GM19372 (cell line): ENCODE measurements around the gene RAC3.

ENCODE experiments used
- ATAC-seq: cut with Tn5 transposase; IDR thresholded peaks from one replicate; pipeline ENCODE4 v1.9.1; 2021; ENCODE audit warnings: mild to moderate bottlenecking, low read depth, moderate library complexity; ENCODE audit not compliant: unreplicated experiment

Gene RAC3

DNA sequence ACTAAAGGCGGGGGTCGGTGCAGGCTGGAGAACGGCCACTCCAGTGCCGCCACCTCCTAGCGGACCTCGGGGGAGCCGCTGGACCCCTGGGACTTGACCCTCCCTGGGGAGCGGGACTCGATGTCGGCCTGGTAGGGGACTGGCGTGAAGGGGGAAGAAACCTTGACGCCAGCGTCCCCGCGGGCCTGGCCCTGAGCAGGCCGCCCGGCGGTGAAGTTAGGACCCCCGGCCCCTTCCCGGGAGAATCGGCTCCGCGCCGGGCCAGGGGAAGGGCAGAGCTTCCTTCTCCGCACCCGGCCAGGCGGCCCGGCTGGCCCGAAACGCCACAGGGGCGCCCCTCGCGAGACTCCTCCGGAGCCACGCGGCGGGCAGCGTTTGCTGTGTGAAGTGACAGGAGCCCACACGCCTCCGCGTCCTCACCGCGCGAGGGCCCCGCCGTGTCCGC is 33.7 kb downstream of the RAC3 start:
- peak; percentile 22 for ATAC-seq

DNA sequence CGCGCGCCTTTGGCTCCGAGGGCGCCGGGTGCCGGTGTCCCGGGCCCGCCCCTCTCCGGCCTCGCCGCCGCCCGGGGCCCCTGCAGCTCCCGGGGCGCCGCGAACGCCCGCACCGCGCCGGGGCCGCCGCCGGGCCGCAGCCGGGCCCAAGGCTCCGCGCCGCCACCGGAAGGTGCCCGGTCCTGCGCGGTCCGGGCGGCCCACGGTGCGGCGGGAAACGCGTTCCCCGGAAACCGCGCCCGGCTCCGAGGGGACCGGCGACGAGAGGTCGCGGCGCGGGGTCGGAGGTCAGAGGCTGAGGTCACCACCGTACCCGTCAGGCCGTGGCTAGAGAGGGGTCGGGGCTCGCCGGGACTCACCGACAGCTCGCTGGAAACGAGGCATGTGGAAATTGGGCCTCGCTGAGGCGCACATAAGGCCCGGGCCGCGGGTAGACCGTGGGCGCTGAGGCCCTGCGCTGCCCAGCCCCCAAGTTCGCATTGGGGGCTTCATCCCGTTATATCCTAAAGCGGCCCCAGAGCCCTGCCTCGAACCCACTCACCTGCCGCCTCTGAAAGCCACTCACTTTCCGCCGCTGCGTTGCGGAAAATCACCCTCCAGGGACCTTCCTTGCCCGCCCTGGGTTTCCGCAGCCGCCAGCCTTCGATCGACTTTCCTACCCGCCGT is 34.3 kb downstream of the RAC3 start, which contains the start of gene DUS1L:
Gene DUS1L, minus strand, starts transcription at position 167 of the 666 bp plus-strand sequence. CDS start 745 bp downstream, outside the sequence.
- peak; percentile 74 for ATAC-seq

DNA sequence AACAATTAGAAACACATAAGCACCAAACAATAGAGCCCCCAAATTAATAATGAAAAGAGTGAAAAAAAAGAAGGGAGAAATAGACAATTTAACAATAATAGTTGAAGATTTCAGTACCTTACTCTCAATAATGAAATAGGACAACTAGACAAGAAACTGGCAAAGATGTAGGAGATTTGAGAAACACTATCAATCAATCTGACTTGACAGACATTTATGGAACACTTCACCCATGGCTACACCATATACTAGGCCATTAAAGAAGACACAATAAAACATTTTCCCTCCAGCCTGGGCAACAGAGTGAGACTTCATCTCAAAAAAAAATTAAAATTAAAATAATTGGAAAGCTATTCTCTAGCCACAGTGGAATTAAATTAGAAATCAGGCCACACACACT is 39.1 kb downstream of the RAC3 start:
- ATAC-seq, result no peak

DNA sequence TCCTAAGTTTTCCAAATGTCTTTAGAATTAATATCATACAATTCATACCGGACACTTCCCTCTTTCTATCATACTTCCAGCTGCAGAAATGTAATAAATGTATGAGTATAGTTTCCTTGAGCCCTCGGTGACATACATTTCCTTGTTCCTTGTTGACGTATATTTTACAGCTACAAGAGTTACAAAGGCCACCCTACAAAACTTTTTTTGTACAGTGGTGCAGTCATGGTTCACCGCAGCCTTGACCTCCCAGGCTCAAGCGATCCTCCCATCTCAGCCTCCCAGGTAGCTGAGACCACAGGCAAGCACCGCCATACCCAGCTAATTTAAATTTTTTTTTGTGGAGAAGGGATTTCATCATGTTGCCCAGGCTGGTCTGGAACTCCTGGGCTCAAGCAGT is 41.3 kb downstream of the RAC3 start:
- ATAC-seq, result no peak

DNA sequence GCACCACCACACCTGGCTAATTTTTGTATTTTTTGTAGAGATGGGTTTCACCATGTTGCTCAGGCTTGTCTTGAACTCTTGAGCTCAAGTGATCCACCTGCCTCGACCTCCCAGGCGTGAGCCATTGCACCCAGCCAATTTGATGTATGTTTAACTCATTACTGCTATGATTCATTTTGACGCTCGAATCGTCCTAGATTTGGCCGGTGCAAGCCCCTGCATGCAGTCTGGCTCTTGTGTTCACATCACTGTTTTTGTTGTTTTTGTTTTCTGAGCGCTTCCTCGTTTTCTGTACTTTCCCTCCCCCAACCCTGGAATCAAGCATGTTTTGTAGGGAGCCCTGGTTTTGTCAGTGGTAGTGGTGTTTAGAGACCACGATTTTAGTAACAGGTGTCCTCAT is 42.0 kb downstream of the RAC3 start:
- no peak for ATAC-seq

DNA sequence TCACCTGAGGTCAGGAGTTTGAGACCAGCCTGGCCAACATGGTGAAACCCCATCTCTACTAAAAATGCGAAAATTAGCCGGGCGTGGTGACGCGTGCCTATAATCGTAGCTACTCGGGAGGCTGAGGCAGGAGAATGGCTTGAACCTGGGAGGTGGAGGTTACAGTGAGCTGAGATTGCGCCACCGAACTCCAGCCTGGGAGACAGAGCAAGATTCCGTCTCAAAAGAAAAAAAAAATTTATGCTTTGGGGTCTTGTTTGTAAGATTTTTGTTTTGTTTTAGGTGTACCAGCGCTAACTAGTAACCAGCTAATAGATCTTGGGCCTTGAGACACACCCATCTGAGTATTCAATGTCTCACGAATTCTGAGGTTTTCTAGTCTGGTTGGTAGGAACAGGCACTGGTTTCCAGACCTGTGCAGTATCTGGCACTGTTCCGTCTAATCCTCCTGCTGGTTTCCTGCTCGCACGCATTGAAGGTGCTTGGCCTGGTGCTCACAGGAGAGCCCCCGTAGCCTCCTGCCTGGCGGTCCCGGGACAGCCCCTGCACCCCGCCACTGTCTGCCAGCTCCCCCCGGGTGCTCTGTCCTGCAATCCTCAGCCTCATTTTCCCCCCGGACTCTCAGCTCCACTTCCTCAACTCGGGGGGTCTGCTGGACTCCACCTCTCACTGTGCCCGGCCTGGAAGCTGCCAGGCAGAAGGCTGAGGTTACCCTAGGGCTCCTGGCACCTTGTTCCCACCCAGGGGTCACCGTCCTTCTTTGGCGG is 44.7 kb downstream of the RAC3 start:
- no peak for ATAC-seq

DNA sequence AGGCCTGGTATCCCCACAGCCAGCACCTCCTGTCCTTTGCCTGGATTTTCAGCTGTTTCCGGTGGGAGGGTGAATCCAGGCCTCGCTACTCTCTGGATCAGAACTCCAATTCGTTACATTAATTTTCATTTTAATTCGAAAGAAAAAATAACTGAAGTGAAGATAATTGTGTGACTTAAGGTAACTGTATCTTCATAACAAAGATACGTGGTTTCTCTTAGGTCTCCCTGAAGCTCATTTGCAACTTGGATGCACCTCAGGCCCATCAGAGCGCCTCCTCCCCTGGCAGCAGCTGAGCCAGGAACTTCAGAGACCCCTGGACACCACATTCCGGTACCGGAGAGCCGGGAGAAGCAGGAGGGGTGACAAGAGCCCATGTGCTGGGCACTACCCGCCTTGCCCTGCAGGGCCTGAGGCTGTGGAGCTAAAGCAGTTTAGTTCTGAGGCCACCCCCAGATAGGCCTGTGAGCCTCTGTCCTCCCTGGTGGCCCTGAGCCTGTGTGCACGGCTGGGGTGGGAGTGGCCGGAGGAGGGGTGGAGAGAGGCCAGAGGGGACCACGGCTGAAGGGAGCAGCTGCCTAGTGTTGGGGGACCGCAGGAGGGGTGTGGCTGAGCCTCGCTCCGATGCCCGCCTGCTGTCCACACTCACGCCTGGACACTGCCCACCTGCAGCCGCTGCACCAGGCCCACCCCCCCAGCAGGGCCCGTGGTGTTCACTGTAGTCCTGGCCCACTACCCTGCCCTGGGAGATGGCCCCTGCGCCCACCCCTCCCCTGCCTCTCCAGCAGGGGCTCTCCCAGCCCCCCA is 45.5 kb downstream of the RAC3 start:
- no peak for ATAC-seq

DNA sequence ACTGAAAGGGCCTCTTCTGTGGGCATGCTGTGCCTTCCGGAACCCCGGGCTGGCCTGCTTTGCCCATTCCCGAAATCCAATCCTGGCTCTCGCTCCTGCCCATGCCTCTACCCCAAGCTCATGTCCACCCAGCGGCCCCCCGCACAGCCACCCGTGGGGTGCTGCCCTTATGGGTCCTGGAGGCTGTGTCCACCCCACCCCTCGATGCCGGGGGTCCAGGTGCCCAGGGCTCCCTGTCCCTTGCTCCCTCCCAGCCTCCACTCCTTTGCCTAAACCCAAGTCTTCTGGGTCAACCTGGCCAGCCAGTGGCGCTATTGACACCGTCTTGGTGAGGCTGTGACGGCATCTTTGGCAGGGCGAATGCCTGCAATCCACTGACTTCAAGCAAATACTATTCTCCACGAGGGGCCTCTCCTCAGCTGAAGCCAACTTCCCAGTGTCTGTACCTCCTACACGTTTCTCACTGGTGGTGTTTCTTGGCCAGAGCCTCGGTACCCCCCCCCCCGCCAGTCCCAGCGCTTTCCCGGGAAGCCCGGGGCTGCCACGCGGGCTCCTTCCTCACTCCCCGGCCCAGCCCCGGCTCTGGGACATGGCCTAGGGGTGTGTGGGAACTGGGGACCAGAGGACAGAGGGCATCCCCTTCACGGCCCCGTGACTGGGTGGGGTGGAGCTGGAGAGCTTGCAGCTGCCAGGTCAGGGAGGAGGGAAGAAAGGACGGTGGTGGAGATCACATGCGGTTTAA is 46.3 kb downstream of the RAC3 start:
- ATAC-seq, result no peak

DNA sequence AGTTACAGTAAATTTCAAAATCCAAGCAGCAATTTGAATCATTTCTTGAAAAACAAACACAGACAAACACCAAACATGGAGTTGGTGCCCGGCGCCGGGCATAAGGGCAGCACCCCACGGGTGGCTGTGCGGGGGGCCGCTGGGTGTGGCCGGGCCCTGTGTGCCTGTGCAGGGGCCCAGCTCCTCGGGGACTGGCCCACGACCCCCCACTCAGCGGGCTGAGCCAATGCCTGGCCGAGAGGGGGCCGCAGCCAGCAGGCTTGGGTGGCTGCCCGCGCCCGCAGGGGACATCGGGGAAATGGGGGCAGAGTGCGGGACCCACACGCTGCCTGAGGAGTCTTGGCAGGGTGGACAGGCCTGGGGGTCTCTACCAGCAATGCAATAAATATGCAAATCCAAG is 47.0 kb downstream of the RAC3 start:
- ATAC-seq, result no peak

DNA sequence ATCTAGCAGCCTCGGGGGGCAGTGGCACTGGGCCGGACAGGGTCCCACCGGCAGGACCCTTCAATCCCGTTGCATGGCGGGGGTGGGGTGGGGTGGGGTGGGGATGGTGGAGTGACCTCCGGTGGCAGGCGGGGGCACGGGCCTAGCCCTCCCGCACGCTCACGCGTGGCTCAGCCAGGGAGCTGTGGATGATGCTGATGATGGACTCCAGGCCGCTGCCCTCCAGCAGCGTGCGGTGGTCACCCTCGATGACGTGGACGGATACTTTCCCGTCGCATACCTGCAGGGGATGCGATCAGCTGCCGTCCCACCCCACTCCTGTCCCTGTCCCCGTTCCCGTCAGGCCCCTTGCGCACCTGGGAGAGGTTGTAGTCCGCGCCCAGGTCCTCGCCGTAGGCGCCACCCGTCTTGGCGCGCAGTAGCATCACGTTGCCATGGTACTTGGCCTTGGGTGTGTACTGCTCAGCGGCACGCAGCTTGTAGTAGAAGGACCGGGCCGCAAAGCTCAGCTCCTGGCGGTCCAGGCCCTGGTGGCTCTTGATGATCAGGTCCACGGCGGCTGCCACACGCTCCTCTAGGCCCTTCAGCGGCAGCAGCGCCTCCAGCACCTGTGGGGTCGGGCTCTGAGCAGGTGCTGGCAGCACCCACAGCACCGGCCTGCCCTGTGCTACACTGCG is 47.7 kb downstream of the RAC3 start:
- ATAC-seq, result no peak

DNA sequence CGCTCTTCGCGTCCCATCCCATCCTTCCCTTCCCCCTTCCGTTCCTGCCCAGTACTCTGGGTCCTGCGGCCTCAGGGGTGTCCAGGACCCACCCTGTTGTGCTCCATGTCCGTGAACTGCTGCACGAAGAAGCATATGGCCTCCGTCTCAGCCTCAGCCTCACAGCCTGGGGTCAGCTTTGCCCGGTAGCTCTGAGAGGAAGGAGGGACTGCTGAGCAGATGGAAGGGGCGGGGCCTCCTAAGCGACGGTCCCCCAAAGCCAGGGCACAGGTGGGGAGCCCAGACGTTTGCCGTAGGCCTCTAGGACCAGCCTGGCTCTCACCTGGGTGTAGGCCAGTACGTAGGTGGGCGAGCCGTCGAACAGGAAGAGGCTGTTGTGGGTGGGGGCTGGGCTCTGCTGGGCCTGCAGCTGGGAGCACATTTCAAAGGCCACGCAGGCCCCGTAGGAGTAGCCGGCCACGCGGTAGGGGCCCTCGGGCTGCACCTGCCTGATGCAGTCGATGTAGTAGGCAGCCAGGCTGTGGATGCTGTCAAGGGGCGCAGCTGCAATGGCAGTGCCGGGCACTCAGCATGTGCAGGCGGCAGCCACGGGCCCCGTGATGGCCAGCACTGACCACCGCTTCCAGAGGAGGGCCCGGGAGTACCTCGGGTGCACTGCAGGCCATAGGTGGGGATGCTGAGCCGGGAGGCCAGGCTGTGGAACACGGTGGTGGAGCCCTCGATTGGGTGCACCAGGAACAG is 48.7 kb downstream of the RAC3 start:
- no peak for ATAC-seq

DNA sequence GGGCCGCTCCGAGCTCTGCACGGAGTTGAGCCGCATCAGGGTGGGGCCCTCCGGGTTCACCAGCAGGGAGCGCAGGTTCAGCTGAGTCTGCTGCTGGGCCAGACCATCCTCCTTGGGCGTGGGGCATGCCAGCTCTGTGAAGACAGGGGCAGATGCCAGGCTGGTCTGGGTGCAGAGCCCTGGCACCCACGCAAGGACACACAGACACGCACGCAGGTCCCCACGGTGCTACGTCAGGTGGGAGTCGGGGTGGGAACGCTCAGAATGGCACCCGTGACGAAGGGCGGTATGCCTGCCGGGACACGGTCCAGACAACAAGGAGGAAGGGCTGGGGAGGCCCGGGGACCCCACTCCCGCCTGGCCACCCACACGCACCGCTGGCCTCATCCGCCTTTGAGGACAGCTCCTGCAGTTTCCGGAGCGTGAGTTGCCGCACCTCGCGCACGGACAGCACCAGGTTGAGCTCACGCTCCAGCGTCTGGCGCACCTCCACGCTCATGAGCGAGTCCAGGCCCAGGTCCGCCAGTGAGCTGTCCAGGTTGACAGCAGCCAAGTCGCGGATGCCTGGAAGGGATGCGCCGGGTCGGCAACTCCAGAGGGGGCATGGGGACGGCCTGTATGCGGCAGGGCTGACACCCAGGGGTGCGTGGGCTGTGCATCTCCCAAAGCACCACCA is 49.4 kb downstream of the RAC3 start:
- no peak for ATAC-seq

DNA sequence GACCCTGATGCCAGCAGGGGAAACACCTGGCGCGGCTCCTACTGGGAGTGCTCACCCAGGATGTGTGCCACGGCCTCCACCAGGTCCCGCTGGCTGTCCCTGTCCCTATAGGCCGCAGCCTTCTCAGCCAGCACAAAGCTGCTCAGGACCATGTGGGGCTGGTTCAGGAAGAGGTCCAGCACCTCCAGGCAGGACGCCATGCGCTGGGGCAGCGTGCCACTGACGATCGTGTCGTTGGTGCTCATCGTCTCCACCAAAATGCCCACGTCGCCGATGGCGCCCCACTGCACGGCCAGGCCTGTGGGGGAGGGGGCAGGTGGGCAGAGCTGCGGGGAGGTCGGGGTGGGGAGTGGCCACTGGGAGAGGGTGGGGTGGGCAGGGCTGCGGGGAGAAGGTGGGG is 50.1 kb downstream of the RAC3 start:
- ATAC-seq, result no peak

DNA sequence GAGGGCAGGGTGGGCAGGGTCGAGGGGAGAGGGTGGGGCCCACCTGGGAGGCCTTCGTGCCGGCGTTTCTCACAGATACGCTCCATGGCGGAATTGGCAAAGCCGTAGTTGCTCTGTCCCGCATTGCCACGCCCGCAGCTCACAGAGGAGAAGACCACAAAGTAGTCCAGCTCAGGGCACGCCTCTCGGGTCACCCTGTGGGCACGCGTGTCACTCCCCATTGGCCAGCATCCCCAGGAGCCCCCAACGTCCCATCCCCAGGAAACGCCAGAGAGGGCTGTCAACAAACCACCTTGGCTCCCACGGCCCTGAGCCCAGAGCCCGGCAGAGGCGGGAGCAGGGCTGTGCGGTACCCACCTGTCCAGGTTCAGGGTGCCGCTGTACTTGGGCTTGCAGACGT is 50.5 kb downstream of the RAC3 start:
- ATAC-seq, result no peak

DNA sequence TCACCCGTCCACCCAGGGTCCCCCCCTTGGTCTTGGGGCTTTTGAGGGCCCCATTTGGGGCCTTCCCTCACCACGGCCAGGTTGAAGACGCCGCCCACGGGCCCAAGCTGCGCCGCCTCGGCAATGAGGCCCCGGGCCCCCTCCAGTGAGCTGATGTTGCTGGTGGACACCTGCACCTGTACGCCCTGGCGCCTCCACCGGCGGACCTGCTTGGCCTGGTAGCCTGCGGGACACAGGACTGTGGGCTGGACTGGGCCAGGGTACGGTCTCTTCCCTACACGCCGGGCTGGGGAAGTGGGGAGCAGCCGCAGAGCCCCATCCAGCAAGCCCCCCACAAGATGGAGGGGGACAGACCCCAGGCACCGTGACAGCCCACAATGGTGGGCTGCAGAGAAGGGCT is 51.0 kb downstream of the RAC3 start:
- ATAC-seq, result no peak

DNA sequence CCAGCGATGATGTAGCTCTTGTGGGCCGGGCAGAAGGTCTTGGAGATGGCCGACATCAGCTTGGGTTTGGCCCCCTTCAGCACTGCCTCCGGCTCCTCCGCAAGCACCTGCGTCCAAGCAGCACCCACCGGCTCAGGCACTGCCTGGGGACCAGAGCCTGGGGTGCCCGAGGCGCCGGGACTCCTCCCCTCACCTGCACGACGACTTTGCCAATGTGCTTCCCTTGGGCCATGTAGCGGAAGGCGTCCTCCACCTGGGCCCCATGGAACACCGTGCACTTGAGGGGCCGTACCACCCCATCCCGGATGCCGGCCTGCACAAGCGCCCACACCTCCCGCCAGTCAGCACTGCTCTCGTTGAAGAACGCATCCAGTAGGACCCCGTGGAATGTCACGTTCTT is 51.5 kb downstream of the RAC3 start:
- ATAC-seq, result no peak
